HepG2 (cell line): Measurements from ENCODE around the gene FGFR3. TPM values are rescaled to one million over a fixed set of nuclear protein-coding genes. Genes with fewer than 3 reads are reported as not detected.

Experiments
- KDM2A ChIP-seq: sonication (generic); formaldehyde crosslinking; IDR thresholded peaks from 2 replicates; pipeline ENCODE4 v1.4.0; 2020; ENCODE audit warnings: low read depth, missing genetic modification reagents, borderline replicate concordance
- MIER2 ChIP-seq: IDR thresholded peaks from 2 replicates; pipeline ENCODE4 v1.6.1; 2016; ENCODE audit warnings: missing biosample characterization, missing genetic modification reagents
- MIER3 ChIP-seq: IDR thresholded peaks from 2 replicates; pipeline ENCODE4 v1.6.1; 2016; ENCODE audit warnings: missing compliant biosample characterization, borderline replicate concordance
- SETDB1 ChIP-seq: sonication (generic); formaldehyde crosslinking; IDR thresholded peaks from 2 replicates; pipeline ENCODE4 v1.5.1; 2020; ENCODE audit warnings: missing genetic modification reagents, mild to moderate bottlenecking, borderline replicate concordance
- YY1 ChIP-seq: IDR thresholded peaks from 2 replicates; pipeline ENCODE4 v1.6.1; 2011; ENCODE audit warnings: low read length, low read depth, moderate library complexity, mild to moderate bottlenecking; ENCODE audit not compliant: insufficient read depth, insufficient replicate concordance
- ZNF30 ChIP-seq: sonication (generic); formaldehyde crosslinking; IDR thresholded peaks from 2 replicates; pipeline ENCODE4 v1.5.0; 2020; ENCODE audit warnings: mild to moderate bottlenecking, missing genetic modification reagents
- ZNF343 ChIP-seq: sonication (generic); formaldehyde crosslinking; IDR thresholded peaks from 2 replicates; pipeline ENCODE4 v1.4.0; 2020; ENCODE audit warnings: mild to moderate bottlenecking, missing genetic modification reagents
- ZNF891 ChIP-seq: sonication (generic); formaldehyde crosslinking; IDR thresholded peaks from 2 replicates; pipeline ENCODE4 v1.5.0; 2020; ENCODE audit warnings: mild to moderate bottlenecking, missing genetic modification reagents
- ZSCAN29 ChIP-seq: sonication (generic); formaldehyde crosslinking; conservative IDR thresholded peaks from 2 replicates; pipeline ENCODE4 v1.4.0; 2020; ENCODE audit warnings: mild to moderate bottlenecking, missing genetic modification reagents
- polyA plus RNA-seq, 8 experiments: library from polyadenylated mRNA; depleted of rRNA in 3 of 8; stranded (reverse) in 7 of 8; unstranded in 1 of 8; fragments of >200 nt; fragmentation: Illumina TruSeq in 4 of 8; extraction: Trizol in 4 of 8; gene quantifications; 2 replicates each; pipeline versions ENCODE4 v1.2.1 to v1.2.3, GENCODE V29; 2011 to 2016; ENCODE audit warnings: low read depth in 4 of 8, missing spikeins in 1 of 8, mixed read lengths in 1 of 8; ENCODE audit not compliant: insufficient read depth in 1 of 8
- total RNA-seq, 5 experiments: library from RNA; depleted of rRNA; stranded (reverse); fragments of >200 nt; fragmentation: Illumina TruSeq; extraction: Trizol; gene quantifications; 2 replicates each; pipeline ENCODE4 v1.2.3, GENCODE V29; 2016; ENCODE audit warnings: low read depth in 1 of 5
- TF ChIP-seq, protein P1 (sequence below): IDR thresholded peaks from 2 replicates; pipeline ENCODE4 v1.6.1; 2016; ENCODE audit warnings: mild to moderate bottlenecking
- TF ChIP-seq, protein P2 (sequence below): sonication (generic); formaldehyde crosslinking; IDR thresholded peaks from 2 replicates; pipeline ENCODE4 v1.4.0; 2020; ENCODE audit warnings: missing genetic modification reagents, borderline replicate concordance
- TF ChIP-seq, protein P3 (sequence below): sonication (generic); formaldehyde crosslinking; IDR thresholded peaks from 2 replicates; pipeline ENCODE4 v1.4.0; 2020; ENCODE audit warnings: missing genetic modification reagents, borderline replicate concordance
- TF ChIP-seq, protein P4 (sequence below): sonication (generic); formaldehyde crosslinking; IDR thresholded peaks from 2 replicates; pipeline ENCODE4 v1.5.0; 2020; ENCODE audit warnings: missing genetic modification reagents
- TF ChIP-seq, protein P5 (sequence below): IDR thresholded peaks from 2 replicates; pipeline ENCODE4 v1.6.1; 2016; ENCODE audit warnings: mild to moderate bottlenecking, missing biosample characterization, missing genetic modification reagents
- TF ChIP-seq, protein P6 (sequence below): sonication (generic); formaldehyde crosslinking; IDR thresholded peaks from 2 replicates; pipeline ENCODE4 v1.4.0; 2020; ENCODE audit warnings: mild to moderate bottlenecking, missing genetic modification reagents
- TF ChIP-seq, protein P7 (sequence below): fragments of 450-650 bp; IDR thresholded peaks from 2 replicates; pipeline ENCODE4 v1.6.1; 2017
- TF ChIP-seq, protein P8 (sequence below): sonication (generic); IDR thresholded peaks from 2 replicates; pipeline ENCODE4 v1.6.1; 2016; ENCODE audit warnings: low read depth, borderline replicate concordance

FGFR3 gene
- total and polyA plus RNA-seq, 2 of the 13 experiments (the other 11 are each of a cell fraction or from before 2014, with no cell fraction given) = 103 to 109 TPM

DNA sequence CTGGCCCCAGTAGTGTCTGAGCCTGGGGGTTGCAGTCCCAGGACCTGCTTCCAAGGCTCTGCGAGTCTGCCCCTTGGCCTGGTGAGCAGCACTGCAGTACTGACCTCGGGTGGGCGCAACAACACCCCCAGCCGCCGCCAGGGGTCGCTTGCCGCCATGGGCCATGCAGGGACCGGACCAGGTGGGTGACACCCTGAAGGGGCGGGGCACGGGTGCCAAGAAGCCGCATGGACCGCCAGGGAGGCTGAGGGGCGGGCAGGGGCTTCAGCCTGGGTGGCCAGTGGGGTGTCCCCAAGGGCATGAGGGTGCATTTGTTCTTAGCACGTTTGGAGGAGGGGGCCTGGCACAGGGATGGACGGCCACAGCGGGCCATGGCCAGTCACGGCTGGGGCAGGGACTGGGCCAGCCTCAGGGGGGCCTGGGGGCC lies 46.8 kb upstream of the FGFR3 start (continued):
- TF ChIP-seq, protein P1, sequence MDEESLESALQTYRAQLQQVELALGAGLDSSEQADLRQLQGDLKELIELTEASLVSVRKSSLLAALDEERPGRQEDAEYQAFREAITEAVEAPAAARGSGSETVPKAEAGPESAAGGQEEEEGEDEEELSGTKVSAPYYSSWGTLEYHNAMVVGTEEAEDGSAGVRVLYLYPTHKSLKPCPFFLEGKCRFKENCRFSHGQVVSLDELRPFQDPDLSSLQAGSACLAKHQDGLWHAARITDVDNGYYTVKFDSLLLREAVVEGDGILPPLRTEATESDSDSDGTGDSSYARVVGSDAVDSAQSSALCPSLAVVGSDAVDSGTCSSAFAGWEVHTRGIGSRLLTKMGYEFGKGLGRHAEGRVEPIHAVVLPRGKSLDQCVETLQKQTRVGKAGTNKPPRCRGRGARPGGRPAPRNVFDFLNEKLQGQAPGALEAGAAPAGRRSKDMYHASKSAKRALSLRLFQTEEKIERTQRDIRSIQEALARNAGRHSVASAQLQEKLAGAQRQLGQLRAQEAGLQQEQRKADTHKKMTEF (CRISPR knock-in tag) = peak; percentile 29; the same call in 1 of the 2 replicates
- TF ChIP-seq YY1 (peak; percentile 66), ZSCAN29 (CRISPR knock-in tag) (no peak), SETDB1 (CRISPR knock-in tag) (no peak), MIER3 (CRISPR knock-in tag) (no peak; the same call in 1 of the 2 replicates), KDM2A (CRISPR knock-in tag) (peak; percentile 85; the same call in 1 of the 2 replicates), ZNF343 (CRISPR knock-in tag) (no peak), MIER2 (CRISPR knock-in tag) (no peak), ZNF891 (CRISPR knock-in tag) (no peak), ZNF30 (CRISPR knock-in tag) (no peak)
- TF ChIP-seq, protein P2, sequence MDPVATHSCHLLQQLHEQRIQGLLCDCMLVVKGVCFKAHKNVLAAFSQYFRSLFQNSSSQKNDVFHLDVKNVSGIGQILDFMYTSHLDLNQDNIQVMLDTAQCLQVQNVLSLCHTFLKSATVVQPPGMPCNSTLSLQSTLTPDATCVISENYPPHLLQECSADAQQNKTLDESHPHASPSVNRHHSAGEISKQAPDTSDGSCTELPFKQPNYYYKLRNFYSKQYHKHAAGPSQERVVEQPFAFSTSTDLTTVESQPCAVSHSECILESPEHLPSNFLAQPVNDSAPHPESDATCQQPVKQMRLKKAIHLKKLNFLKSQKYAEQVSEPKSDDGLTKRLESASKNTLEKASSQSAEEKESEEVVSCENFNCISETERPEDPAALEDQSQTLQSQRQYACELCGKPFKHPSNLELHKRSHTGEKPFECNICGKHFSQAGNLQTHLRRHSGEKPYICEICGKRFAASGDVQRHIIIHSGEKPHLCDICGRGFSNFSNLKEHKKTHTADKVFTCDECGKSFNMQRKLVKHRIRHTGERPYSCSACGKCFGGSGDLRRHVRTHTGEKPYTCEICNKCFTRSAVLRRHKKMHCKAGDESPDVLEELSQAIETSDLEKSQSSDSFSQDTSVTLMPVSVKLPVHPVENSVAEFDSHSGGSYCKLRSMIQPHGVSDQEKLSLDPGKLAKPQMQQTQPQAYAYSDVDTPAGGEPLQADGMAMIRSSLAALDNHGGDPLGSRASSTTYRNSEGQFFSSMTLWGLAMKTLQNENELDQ (CRISPR knock-in tag) = no peak
- TF ChIP-seq, protein P3, sequence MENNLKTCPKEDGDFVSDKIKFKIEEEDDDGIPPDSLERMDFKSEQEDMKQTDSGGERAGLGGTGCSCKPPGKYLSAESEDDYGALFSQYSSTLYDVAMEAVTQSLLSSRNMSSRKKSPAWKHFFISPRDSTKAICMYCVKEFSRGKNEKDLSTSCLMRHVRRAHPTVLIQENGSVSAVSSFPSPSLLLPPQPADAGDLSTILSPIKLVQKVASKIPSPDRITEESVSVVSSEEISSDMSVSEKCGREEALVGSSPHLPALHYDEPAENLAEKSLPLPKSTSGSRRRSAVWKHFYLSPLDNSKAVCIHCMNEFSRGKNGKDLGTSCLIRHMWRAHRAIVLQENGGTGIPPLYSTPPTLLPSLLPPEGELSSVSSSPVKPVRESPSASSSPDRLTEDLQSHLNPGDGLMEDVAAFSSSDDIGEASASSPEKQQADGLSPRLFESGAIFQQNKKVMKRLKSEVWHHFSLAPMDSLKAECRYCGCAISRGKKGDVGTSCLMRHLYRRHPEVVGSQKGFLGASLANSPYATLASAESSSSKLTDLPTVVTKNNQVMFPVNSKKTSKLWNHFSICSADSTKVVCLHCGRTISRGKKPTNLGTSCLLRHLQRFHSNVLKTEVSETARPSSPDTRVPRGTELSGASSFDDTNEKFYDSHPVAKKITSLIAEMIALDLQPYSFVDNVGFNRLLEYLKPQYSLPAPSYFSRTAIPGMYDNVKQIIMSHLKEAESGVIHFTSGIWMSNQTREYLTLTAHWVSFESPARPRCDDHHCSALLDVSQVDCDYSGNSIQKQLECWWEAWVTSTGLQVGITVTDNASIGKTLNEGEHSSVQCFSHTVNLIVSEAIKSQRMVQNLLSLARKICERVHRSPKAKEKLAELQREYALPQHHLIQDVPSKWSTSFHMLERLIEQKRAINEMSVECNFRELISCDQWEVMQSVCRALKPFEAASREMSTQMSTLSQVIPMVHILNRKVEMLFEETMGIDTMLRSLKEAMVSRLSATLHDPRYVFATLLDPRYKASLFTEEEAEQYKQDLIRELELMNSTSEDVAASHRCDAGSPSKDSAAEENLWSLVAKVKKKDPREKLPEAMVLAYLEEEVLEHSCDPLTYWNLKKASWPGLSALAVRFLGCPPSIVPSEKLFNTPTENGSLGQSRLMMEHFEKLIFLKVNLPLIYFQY (CRISPR knock-in tag) = peak; percentile 78; the same call in 1 of the 2 replicates
- TF ChIP-seq, protein P4, sequence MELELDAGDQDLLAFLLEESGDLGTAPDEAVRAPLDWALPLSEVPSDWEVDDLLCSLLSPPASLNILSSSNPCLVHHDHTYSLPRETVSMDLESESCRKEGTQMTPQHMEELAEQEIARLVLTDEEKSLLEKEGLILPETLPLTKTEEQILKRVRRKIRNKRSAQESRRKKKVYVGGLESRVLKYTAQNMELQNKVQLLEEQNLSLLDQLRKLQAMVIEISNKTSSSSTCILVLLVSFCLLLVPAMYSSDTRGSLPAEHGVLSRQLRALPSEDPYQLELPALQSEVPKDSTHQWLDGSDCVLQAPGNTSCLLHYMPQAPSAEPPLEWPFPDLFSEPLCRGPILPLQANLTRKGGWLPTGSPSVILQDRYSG (CRISPR knock-in tag) = no peak
- TF ChIP-seq, protein P5, sequence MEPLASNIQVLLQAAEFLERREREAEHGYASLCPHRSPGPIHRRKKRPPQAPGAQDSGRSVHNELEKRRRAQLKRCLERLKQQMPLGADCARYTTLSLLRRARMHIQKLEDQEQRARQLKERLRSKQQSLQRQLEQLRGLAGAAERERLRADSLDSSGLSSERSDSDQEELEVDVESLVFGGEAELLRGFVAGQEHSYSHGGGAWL (CRISPR knock-in tag) = peak; percentile 63; the same call in 1 of the 2 replicates
- TF ChIP-seq, protein P6, sequence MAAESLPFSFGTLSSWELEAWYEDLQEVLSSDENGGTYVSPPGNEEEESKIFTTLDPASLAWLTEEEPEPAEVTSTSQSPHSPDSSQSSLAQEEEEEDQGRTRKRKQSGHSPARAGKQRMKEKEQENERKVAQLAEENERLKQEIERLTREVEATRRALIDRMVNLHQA (CRISPR knock-in tag) = no peak
- TF ChIP-seq, protein P7, sequence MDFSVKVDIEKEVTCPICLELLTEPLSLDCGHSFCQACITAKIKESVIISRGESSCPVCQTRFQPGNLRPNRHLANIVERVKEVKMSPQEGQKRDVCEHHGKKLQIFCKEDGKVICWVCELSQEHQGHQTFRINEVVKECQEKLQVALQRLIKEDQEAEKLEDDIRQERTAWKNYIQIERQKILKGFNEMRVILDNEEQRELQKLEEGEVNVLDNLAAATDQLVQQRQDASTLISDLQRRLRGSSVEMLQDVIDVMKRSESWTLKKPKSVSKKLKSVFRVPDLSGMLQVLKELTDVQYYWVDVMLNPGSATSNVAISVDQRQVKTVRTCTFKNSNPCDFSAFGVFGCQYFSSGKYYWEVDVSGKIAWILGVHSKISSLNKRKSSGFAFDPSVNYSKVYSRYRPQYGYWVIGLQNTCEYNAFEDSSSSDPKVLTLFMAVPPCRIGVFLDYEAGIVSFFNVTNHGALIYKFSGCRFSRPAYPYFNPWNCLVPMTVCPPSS = no peak
- TF ChIP-seq, protein P8, sequence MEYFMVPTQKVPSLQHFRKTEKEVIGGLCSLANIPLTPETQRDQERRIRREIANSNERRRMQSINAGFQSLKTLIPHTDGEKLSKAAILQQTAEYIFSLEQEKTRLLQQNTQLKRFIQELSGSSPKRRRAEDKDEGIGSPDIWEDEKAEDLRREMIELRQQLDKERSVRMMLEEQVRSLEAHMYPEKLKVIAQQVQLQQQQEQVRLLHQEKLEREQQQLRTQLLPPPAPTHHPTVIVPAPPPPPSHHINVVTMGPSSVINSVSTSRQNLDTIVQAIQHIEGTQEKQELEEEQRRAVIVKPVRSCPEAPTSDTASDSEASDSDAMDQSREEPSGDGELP = peak; percentile 81; the same call in 1 of the 2 replicates
